HepG2 (cell line): ENCODE data around the gene DYNC2LI1.

ENCODE experiments used
- ASH2L ChIP-seq: fragments of 300-600, 200-600 bp; sonication (generic); IDR thresholded peaks from 2 replicates; pipeline ENCODE4 v1.7.0; 2017; ENCODE audit warnings: low read depth, mild to moderate bottlenecking, moderate library complexity, mixed read lengths, low read length; ENCODE audit not compliant: insufficient read length
- CCDC6 ChIP-seq: sonication (generic); formaldehyde crosslinking; IDR thresholded peaks from 2 replicates; pipeline ENCODE4 v1.8.1; 2022; ENCODE audit warnings: mild to moderate bottlenecking, missing genetic modification reagents, moderate library complexity
- CTCF ChIP-seq: sonication (generic); formaldehyde crosslinking; IDR thresholded peaks from 2 replicates; pipeline ENCODE4 v1.5.0; 2020; ENCODE audit warnings: mild to moderate bottlenecking, missing genetic modification reagents, moderate library complexity
- MXI1 ChIP-seq: IDR thresholded peaks from 3 replicates; pipeline ENCODE4 v1.6.1; 2012; ENCODE audit warnings: low read depth, low read length, inconsistent platforms, borderline replicate concordance
- ZNF224 ChIP-seq: sonication (generic); formaldehyde crosslinking; IDR thresholded peaks from 2 replicates; pipeline ENCODE4 v1.5.0; 2020; ENCODE audit warnings: mild to moderate bottlenecking, missing genetic modification reagents
- ZNF260 ChIP-seq: sonication (generic); formaldehyde crosslinking; IDR thresholded peaks from 2 replicates; pipeline ENCODE4 v1.4.0; 2020; ENCODE audit warnings: missing genetic modification reagents, low read depth, mild to moderate bottlenecking, borderline replicate concordance
- ZSCAN20 ChIP-seq: sonication (generic); formaldehyde crosslinking; IDR thresholded peaks from 2 replicates; pipeline ENCODE4 v1.4.0; 2020; ENCODE audit warnings: missing genetic modification reagents, mild to moderate bottlenecking, borderline replicate concordance
- TF ChIP-seq, protein P1 (sequence below): sonication (generic); formaldehyde crosslinking; IDR thresholded peaks from 2 replicates; pipeline ENCODE4 v1.4.0; 2020; ENCODE audit warnings: missing genetic modification reagents

GRCh38 chr2:43796206-43796605 lies 22.4 kb downstream of the DYNC2LI1 start:
- TF ChIP-seq ZNF224 (CRISPR knock-in tag) (no peak), CTCF (CRISPR knock-in tag) (no peak), ZNF260 (CRISPR knock-in tag) (no peak), MXI1 (no peak), ASH2L (no peak), CCDC6 (no peak), ZSCAN20 (no peak)
- TF ChIP-seq, protein P1, sequence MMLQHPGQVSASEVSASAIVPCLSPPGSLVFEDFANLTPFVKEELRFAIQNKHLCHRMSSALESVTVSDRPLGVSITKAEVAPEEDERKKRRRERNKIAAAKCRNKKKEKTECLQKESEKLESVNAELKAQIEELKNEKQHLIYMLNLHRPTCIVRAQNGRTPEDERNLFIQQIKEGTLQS, result no peak
